Measurements from ENCODE around the gene OPHN1. TPM values are rescaled to one million over a fixed set of nuclear protein-coding genes. Genes with fewer than 3 reads are reported as not detected.

The OPHN1 gene
- total RNA-seq, 4 donors from 2014 or later = 2.8 to 8.7 (median 6.6) TPM

DNA sequence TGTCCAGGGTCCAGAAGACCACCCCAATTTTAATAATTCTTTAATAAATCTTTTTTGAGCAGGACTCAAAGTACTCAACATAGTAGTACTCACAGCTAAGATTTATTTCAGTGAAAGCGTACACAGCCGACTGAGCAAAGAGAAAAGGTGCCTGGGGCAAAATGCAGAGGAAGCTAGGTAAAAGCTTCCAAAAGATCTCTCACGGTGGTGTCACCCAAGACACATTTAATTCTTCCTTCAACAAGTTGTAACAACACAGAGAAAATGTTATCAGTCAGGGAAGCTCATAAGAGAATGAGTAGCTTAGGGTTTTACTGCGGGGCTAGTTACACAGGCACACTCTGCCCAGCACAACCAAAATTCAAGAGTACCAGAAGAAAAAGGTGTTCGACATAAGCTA, 201.1 kb downstream of the OPHN1 start:
- Histone ChIP-seq H3K4me1 (no peaks in the 10 kb centered on the region), H3K4me3 (no peak overlapping the region), H3K9me3 (no peaks in the 10 kb centered on the region), H3K27me3 (no peaks in the 10 kb centered on the region), H3K36me3 (no peaks in the 10 kb centered on the region), H3K27ac (no peak overlapping the region)
- DNase-seq = no peak
- in situ Hi-C loops (cut with MboI; ENCODE audit: low pct_ligation_motif_present in 1 of 4, low pct_unique_long_range_greater_than_20kb in 1 of 4, low sequenced_read_pairs in 3 of 4) = loop anchor here in 1 of 4 donors (25.0 kb wide), 1 partner anchor 95 kb away; no protein-coding TSS in a partner anchor
- TF ChIP-seq POLR2AphosphoS5 (IDR thresholded peaks at IDR 0.05) = no peak
- no peak for TF ChIP-seq CTCF (IDR thresholded peaks at IDR 0.05)
- no peak for TF ChIP-seq POLR2A (IDR thresholded peaks at IDR 0.05)
- no peak for TF ChIP-seq EP300 (IDR thresholded peaks at IDR 0.05; ENCODE audit: low read depth)
- intact Hi-C loops (cut with DNase I; ENCODE audit: low total_unique reads) = no loop called here
- WGBS, 2 donors (ENCODE audit: low coverage in 1 of 2) = 71 to 80% methylated on average over 2 to 5 of the region's 5 CpGs

DNA sequence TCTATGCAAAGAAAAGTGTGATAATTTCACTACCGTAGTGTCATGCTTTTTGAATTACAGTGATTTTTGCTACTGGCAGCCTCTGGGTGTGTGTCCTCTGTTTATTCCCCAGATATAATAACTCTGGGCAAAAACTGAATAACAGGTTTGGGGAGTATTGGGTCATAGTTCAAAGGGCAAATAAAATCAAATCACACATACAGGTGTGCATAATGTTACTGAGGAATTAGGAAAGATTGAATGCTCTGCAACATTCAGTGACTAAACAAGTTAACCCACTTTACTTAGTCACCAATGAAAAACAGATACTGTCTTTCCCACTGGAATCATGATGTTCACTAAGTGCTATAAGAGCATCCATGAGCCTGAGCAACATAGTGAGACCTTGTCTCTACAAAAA, 224.3 kb downstream of the OPHN1 start:
- H3K27ac ChIP-seq = no peak overlapping the region
- H3K27me3 ChIP-seq = no peaks in the 10 kb centered on the region
- no peak for DNase-seq
- H3K36me3 ChIP-seq = no peaks in the 10 kb centered on the region
- H3K9me3 ChIP-seq = no peaks in the 10 kb centered on the region
- no peak for TF ChIP-seq CTCF (IDR thresholded peaks at IDR 0.05)
- TF ChIP-seq POLR2AphosphoS5 (IDR thresholded peaks at IDR 0.05) = no peak
- TF ChIP-seq POLR2A (IDR thresholded peaks at IDR 0.05) = no peak
- TF ChIP-seq EP300 (IDR thresholded peaks at IDR 0.05; ENCODE audit: low read depth) = no peak
- WGBS, 2 donors (ENCODE audit: low coverage in 1 of 2) = 68% methylated on average over 1 of the region's 1 CpG; no CpG with 5 or more reads in 1 of the 2 donors
- no peaks in the 10 kb centered on the region for H3K4me1 ChIP-seq
- intact Hi-C loops (cut with DNase I; ENCODE audit: low total_unique reads) (no loop called here), in situ Hi-C loops (cut with MboI; ENCODE audit: low pct_ligation_motif_present in 1 of 4, low pct_unique_long_range_greater_than_20kb in 1 of 4, low sequenced_read_pairs in 3 of 4) (loop anchor here in 2 of 4 donors (25.0 kb wide), 1 partner anchor 253 kb away; no protein-coding TSS in a partner anchor)
- H3K4me3 ChIP-seq = no peak overlapping the region

GRCh38 chrX:68204521-68205038, 228.7 kb downstream of the OPHN1 start:
- DNase-seq = no peak
- in situ Hi-C loops (cut with MboI; ENCODE audit: low pct_ligation_motif_present in 1 of 4, low pct_unique_long_range_greater_than_20kb in 1 of 4, low sequenced_read_pairs in 3 of 4) = loop anchor here in 2 of 4 donors (25.0 kb wide), 1 partner anchor 258 kb away; no protein-coding TSS in a partner anchor

DNA sequence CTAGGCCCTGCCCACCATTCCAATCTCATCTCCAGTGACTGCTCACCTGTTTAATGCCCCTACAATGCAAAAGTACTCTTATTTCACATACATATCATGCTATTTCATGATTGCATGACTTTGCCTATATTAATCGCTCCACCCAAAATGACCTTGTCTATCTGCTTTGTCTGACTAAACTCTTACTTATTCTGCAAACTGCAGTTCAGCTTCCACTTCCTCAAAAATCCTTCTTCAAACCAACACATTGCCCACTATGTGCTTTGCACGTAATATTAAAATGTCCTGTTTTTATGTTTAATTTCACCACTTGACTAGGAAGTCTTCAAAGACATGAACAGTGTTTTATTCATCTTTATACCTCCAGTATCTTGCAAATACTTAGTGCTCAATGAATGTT, 229.6 kb downstream of the OPHN1 start:
- H3K27ac ChIP-seq = no peak overlapping the region
- no peak for DNase-seq
- 77 to 79% methylated on average over 2 of the region's 2 CpGs for WGBS, 2 donors (ENCODE audit: low coverage in 1 of 2)
- H3K36me3 ChIP-seq = no peaks in the 10 kb centered on the region
- no peaks in the 10 kb centered on the region for H3K27me3 ChIP-seq
- H3K4me1 ChIP-seq = no peaks in the 10 kb centered on the region
- no peak overlapping the region for H3K4me3 ChIP-seq
- in situ Hi-C loops (cut with MboI; ENCODE audit: low pct_ligation_motif_present in 1 of 4, low pct_unique_long_range_greater_than_20kb in 1 of 4, low sequenced_read_pairs in 3 of 4) (loop anchor here in 2 of 4 donors (25.0 kb wide), 1 partner anchor 259 kb away; no protein-coding TSS in a partner anchor), intact Hi-C loops (cut with DNase I; ENCODE audit: low total_unique reads) (no loop called here)
- H3K9me3 ChIP-seq = no peaks in the 10 kb centered on the region
- TF ChIP-seq CTCF (IDR thresholded peaks at IDR 0.05) (no peak), POLR2AphosphoS5 (IDR thresholded peaks at IDR 0.05) (no peak), POLR2A (IDR thresholded peaks at IDR 0.05) (no peak), EP300 (IDR thresholded peaks at IDR 0.05; ENCODE audit: low read depth) (no peak)

More at GRCh38 chrX:68204521-68205038, 228.7 kb downstream of the OPHN1 start:
- Histone ChIP-seq H3K4me1 (no peaks in the 10 kb centered on the region), H3K9me3 (no peaks in the 10 kb centered on the region), H3K27me3 (no peaks in the 10 kb centered on the region), H3K36me3 (no peaks in the 10 kb centered on the region), H3K27ac (no peak overlapping the region), H3K4me3 (no peak overlapping the region)
- WGBS, 2 donors (ENCODE audit: low coverage in 1 of 2) = 88% methylated on average over 1 of the region's 1 CpG; no CpG with 5 or more reads in 1 of the 2 donors
- TF ChIP-seq EP300 (IDR thresholded peaks at IDR 0.05; ENCODE audit: low read depth) = no peak
- TF ChIP-seq POLR2AphosphoS5 (IDR thresholded peaks at IDR 0.05) = no peak
- intact Hi-C loops (cut with DNase I; ENCODE audit: low total_unique reads) = no loop called here
